Astrocyte of the cerebellum (primary cell): ENCODE data around the gene HGFAC.
A peak's percentile ranks its signal among the peaks of the same experiment; 100 is the strongest.

Source experiments
- DNase-seq: peaks from one replicate; pipeline ENCODE4 v3.0.0-alpha.2; 2011; ENCODE audit warnings: low read depth
- H3K4me3 ChIP-seq: 2 replicates; pipeline ENCODE4 v1.5.1; 2011; ENCODE audit warnings: mild to moderate bottlenecking, low read depth, low read length, moderate library complexity
- CTCF ChIP-seq: IDR thresholded peaks from 2 replicates; pipeline ENCODE4 v1.5.1; 2012; ENCODE audit warnings: low read length, low read depth, moderate library complexity, mild to moderate bottlenecking; ENCODE audit errors: missing control alignments
- in situ Hi-C: cut with HindIII; loops from 2 replicates; pipeline ENCODE4 v1.10.0; 2017; ENCODE audit warnings: low sequenced_read_pairs

The HGFAC gene

GRCh38 chr4:3460926-3461325, 19.2 kb downstream of the HGFAC start:
- H3K4me3 ChIP-seq = no peak overlapping the region
- in situ Hi-C loops = no loop called here
- DNase-seq = no peak
- no peak for TF ChIP-seq CTCF

DNA sequence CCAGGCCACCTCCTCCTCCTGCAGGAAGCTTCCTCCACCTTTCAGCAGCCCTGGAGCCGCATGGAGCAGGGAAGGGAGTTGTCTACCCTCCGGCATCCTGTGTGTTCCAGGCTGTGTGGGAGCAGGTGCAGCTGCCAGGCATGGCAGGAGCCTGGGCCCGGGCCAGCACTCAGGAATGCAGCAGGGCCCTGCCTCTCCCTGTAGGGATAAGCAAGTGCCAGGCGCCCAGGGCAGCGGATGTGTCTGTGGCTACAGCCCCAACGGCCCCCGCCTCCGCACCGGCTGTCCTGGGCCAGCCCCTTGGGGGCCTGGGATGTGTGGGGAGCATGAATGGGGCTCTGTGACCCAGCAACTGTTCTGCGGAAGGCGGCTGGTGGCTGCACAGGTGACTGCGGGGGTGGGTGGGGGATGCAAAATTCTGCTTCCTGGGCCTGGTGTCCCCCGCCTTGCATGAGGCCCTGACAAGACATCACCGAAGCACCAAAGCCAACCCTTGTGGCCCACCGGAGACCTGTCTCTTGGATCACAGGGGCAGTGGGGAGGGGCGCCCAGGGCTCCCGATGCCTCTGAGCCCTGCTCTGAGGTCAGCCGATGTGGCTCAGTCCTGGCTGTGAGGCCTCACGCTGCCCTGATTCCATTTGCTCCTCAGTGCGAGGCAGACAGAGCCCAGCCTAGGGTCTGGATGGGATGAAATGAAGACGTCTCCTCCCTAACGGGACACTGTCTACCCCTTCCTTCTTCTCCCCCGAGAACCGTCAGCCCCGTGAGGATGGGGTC, 19.9 kb downstream of the HGFAC start:
- in situ Hi-C loops = no loop called here
- H3K4me3 ChIP-seq = no peak overlapping the region
- TF ChIP-seq CTCF = no peak
- no peak for DNase-seq

DNA sequence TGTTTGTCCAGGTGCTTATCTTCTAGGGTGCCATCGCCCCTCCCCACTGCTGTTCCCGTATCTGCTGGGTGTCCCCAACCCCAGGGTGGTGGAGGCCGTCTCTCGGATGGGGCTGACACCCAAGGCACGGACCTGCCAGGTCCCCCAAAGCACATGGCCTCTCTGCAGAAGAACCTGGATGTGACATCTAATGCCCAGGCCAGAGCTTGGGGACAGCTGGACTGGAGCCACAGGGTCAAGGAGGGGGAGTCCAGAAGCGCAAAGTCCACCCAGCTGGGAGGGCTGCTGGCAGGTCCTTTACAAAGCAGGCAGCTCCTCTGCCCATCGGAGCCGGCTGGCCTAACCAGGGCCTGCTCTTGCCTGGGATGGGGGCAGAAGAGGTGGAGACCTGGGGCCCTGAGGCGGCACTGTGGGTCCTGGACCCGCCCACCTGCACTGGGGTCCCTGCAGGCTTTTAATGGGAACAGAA, 20.6 kb downstream of the HGFAC start:
- in situ Hi-C loops = no loop called here
- DNase-seq = no peak
- no peak for TF ChIP-seq CTCF
- H3K4me3 ChIP-seq = no peak overlapping the region

DNA sequence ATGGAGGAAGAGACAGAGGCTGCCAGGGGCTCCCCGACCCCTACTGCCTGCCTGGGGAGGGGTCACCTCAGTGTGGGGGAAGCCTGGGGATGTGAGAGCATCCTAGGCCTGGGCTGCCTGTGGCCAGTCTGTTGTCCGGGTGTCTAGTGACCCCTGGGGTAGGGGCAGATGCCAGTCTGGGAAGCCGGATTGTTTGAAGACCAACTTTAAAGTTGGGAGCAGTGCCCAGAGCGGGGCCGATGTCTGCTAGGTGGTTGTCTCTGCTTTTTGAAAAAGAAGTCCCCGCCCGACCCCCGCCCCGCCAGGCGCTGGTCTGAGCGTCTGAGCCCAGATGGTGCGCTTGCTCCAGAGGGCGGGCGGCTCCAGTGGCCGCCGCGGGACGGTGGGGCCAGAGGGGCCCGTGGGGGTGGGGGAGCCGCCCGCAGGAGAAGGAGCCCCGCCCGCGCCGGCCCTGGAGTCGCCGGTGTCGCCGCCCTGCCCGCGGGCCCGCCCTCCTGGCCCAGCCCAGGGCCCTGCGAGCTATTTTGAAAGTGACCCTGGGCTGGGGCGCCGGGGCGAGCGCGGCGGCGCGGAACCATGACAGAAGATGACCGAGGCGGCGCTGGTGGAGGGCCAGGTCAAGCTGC, 21.1 kb downstream of the HGFAC start, which contains the start of gene DOK7:
TSS of gene DOK7 (plus strand) at position 517 of the 626 bp plus-strand sequence. CDS start at position 587, 70 bp downstream.
- peak within 1 kb of the TSS; percentile 12 for H3K4me3 ChIP-seq
- in situ Hi-C loops = no loop called here
- DNase-seq = no peak
- TF ChIP-seq CTCF = no peak

DNA sequence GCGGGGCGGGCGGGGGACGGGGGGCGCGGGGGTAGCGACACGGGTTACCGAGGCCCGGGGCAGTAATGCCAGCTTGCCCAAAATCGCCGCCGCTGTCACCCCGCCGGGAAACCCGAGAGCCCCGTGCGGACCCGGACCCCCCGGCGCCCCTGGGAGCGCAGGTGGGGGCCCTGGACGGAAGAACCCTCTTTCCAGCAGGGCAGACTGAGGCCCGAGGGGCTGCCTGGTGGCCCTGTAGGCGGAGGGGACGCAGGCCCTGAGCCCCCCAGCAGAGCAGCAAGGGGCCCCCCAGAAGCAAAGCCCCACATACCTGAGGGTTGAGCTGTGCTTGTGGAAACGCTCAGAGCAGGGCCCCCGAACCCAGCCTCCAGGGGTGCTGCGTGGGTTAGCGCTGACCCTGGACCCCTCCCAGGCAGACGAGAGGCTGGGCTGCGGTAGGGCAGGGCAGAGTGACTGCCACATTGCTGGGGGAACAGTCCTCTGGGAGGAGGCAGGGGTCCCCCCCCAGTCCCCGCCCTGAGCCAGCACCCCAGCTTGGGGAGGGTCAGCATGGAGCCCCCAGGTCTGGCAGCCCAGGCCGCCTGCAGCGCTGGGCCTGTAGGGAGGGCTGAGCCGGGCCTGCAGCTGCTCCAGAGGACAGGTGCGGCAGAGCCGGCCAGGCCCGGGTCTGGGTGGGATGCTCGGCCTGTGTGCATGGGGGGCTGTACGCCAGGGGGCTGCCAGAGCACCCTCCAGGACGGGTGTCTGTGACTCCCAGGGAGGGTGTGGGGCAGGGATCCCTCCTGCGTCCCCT, 22.0 kb downstream of the HGFAC start:
- no peak for TF ChIP-seq CTCF
- DNase-seq = no peak
- no peak overlapping the region for H3K4me3 ChIP-seq
- in situ Hi-C loops = no loop called here

- DNase-seq = no peak
- H3K4me3 ChIP-seq = no peak overlapping the region
- TF ChIP-seq CTCF = no peak
- in situ Hi-C loops = no loop called here
Observed at GRCh38 chr4:3464349-3464905, 22.7 kb downstream of the HGFAC start.
